NCI-H2081 (cell line): ENCODE data around the gene PDYN.
"Not testable (repeated sequence)": the region's sequence is repeated elsewhere in the genome, so short reads cannot be mapped to it uniquely, and the experiment has no call there.

Source experiments
- DNase-seq, 2 experiments: peaks; one replicate each; lab custom pipeline; 2025; lab: John Stamatoyannopoulos, UW

PDYN gene

DNA sequence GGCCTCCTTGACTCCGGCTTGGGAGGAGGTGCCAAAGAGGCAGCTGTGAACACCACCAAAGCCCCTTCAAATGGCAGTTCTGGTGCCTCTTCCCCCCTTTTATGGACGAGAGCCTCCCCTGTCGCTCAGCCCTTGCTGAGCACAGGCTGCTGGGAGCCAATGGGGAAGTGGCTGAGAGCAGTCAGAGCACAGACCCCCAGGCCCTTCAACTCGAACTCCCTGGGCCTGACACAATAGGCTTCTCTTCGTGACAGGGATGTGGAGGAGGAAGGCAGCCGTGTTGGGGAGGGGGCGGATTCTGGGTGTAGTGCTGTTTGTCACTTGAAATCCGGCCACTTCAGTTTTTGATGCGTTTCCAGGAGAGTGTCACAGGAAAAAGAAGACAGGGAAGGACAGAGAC lies at the start of gene PDYN:
Gene PDYN (minus strand): TSS at position 73 of the 400 bp plus-strand sequence. CDS start 10,974 bp downstream, outside the sequence.
- DNase-seq, result no peak

DNA sequence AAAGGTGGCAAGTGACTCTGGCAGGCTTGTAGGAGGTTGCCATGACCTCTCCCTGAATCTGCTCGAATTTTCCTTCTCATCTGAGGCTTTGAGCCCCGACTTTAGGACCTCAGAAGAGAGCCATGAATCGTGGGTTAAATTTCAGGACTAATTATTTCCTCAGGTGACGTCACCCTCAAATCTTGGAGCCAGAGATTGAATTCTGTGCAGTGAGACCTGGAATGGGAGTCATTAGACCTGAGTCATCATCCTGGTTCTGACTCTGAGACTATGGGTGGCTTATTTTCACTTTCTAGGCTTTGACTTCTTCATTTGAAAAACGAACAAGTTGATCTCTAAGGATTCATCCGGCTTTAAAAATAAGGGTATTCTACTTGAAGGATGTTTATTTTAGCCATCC lies 48.5 kb upstream of the PDYN start:
- DNase-seq, result no peak

GRCh38 chr20:2038161-2038560 lies 44.3 kb upstream of the PDYN start:
- DNase-seq, result no peak

GRCh38 chr20:2037296-2037914 lies 43.5 kb upstream of the PDYN start:
- DNase-seq, result no peak

- DNase-seq, result not testable (repeated sequence)
Observed at GRCh38 chr20:2036357-2036756, 42.5 kb upstream of the PDYN start.

GRCh38 chr20:2032168-2032567 lies 38.3 kb upstream of the PDYN start:
- no peak for DNase-seq

GRCh38 chr20:2026514-2026913 lies 32.7 kb upstream of the PDYN start:
- no peak for DNase-seq

- no peak for DNase-seq
Observed at GRCh38 chr20:2026004-2026403, 32.1 kb upstream of the PDYN start.

- DNase-seq, result no peak
Observed at GRCh38 chr20:2023151-2023550, 29.3 kb upstream of the PDYN start.

DNA sequence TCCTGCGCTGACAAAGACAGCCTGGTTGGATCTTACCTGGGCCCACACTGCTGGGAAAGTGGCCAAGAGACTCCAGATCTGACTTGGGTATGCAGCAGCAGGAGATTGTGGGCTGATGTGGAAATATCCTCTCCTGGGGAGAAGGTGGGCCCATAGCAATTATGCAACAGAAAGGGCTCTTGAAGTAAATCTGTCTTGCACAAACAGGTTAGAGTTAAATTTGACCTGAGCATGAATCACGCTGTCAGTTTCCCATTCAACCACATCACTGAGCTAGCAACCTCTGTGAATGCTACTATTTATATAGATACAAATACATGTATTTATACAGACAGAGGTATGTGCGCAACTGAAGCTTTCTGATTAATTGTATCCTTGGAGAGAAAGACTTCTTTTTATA lies 28.3 kb upstream of the PDYN start:
- peak; percentile 5 for DNase-seq

GRCh38 chr20:2010533-2010932 lies 16.7 kb upstream of the PDYN start:
- DNase-seq, result no peak

DNA sequence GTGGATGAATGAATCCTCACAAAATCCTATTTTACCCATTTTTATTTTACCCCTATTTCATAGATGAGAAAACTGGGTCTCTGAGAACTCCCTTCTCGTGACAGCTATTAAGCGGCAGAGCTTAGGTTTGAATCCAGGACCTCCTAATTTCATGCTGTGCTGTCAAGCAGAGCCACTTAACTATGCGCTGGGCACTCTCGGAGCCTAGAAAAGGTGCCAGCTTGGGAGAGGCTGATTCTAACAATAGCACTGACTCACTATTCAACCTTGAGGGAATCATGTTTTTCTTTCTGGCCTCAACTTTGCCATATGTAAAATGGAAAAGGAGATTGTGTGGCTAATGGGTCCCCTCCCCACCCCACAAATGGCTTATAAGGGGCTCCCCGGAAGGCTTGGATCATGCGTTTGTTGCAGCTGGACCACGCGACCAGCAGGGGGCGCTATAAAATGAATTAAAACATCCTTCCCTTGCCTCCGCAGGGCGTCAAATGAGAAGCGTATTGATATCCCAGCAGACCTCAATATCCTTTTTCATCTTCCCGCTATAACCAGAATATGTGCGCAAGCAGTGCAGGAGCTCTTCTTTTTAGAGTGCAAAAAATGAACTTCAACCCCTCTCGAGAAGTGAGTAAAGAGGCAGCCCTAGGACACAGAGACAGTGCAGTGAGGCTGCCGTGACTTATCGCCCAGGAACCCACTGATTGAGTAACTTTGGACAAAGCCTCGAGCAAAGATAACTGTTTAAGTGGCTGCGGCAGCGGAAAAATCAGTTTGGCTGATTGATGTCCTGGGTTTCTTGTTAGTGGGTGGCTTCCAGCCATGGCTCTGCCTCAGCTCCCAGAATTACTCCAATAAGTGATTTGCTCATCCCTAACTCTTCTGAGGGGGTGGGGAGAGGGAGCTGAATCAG lies 12.8 kb upstream of the PDYN start:
- peak; percentile 21 to 33 for DNase-seq

DNA sequence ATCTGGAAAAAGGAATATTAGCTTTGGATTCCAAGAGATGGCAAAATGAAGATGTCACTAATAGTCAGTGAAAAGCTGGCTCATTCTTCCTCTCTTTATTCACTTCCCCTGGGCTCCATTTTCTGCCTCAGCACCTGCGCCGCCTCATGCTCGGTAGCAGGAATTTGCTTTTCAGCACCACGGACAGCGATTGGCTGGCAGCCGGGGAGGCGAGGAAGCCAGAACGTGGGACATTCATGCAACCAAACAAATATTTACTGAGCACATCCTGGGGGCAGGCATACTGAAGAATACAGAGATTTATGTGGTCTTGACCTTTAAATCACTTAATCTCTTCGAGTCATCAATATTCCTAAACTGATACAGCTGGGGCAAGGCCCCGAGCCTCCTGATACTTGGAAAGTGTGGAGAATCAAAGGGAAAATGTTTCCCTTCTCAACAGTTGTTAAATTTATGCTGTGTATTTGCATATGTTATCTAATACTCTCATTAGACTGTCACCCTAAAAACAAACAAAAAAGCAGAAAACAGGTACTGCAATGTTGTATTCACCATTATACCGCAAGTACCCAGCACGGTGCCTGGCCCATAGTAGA lies 12.1 kb upstream of the PDYN start:
- DNase-seq, result peak in 1 of 2 experiments; percentile 6

- DNase-seq, result no peak
Observed at GRCh38 chr20:2005359-2005758, 11.5 kb upstream of the PDYN start.

DNA sequence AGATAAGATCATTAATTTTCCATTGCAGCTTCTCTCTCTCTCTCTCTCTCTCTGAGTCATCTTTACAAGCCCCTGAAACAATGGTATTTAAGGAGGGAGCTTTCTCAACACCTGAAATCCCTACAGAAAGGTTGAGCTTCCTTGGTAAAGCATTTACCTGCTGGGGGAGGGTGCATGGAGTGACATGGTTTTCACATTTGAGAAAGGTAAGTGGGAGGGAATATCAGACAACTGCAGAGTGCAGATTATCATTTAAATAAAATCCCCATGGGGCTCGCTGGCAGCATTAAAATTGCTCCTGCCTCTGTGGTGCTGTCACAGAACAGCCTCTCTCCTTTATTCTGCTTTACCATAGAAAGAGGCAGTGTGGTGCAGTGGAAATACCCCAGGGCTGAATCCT lies 10.3 kb upstream of the PDYN start:
- DNase-seq, result no peak

- DNase-seq, result no peak
Observed at GRCh38 chr20:2002365-2002764, 8.5 kb upstream of the PDYN start.

DNA sequence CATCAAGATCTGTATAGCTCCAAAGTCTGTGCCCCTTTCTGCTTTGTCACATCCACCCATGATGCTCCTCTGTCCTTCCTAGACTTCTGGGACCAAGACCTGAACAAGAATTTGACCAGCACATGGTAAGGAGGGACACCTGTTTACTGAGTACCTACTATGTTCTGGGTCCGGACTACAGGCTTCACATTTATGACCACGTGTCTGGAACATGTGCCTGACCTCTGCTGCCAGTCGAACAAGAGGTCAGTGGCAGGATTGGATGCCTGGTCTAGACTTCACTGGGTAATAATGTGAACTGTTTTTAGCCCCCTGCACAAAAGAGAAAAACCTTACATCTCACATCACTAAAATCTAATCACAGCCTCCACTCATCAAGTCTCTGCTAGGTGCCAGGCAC lies 7.3 kb upstream of the PDYN start:
- no peak for DNase-seq

GRCh38 chr20:2000285-2000684 lies 6.4 kb upstream of the PDYN start:
- DNase-seq, result no peak

DNA sequence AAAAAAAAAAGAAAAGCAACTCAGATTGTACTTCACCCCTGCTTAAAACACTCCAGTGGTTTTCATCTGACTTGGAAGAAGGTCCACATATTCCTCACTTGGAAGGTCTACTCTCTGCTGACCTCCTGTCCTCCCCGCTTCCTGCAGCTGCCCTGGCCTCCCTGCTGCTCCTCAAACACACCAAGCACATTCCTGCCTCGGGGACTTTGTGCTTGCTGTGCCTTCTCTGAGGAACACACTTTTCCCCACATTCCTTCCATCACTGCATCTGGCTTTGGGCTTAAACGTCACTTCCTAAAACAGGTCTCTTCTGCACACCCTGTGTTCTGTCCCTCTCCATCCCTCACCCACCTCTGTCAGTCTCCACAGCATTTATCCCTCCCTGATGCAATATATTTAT lies 4.9 kb upstream of the PDYN start:
- DNase-seq, result no peak

DNA sequence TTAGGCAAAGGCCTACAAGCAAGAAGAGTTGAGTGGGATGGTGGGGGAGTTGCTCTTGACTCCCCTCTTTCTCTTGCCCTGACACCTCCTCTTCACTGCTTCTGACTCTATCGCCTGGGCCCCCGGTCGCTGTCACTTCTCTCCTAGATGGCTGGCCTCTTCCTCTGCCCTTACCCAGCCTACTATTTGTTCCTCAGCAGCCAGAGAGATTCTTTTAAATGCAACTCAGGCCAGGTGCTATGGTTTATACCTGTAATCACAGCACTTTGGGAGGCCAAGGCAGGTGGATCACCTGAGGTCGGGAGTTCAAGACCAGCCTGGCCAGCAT lies 4.3 kb upstream of the PDYN start:
- no peak for DNase-seq

DNA sequence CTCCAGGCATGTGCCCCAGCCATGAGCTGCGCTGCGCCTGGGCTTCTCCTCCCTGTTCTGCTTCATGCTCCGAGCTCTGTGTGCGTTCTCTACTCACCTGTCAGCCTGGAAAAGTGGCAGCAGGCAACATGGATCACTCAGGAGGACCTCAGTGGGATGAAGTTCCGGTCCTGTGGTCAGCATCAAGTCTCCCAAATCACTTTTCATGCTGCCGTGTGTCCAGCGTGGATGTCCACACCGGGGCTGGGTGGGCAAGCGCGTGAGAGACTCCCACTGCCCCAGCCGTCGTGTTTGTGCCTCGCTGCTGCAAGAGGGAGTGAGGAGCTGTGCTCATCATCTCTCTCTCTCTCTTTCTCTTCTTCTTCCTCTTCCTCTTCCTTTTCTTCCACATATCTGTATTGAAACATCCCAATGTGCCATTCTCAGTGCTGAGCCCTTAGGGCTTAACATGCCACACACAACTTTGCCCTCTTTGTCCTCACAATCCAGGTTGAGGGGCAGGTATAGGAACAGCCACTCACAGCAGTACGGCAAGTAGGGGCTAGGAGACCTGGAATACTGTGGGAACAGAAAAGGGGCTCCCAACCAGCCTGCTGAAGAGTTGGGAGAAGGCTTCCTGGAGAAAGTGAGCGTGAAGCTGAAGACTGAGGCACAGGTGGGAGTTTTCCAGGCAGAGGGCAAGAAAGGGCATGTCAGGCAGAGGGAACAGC lies 3.8 kb upstream of the PDYN start:
- no peak for DNase-seq

DNA sequence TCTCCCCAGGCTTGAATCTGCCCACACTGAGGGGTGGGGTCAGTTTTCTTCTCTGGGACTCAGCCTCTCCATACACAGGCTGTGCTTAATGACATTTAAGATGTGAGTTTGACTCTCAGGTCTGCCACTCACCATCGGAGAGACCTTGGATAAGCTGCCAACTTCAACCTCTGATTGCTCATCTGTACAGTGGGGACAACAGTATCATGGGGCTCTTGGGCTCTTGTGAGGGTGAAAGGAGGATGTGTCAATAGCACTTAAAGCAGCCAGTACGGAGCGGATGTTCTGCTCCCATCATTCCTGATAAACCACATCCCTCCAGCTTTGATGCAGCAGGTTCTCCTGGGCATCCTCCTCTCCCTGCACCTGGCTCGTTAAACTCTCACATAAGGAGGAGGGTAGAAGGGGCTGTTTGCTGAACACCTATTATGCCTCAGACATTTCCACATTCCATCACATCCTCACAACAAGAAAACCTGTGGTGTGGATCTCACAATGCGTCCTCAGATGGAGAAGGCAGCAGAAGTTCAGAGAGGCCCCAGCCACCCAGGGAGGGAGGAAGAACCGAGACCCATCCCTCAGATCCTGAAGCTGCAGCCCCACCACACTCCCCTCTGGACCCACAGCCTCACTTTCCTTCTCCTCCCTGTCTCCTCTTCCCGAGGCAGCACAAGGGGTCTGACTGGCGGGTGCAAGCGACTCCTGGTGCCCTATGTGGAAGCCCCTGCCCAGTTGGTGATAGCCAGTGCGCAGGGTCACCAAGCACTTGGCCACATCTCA lies 1.9 kb upstream of the PDYN start:
- no peak for DNase-seq
